Spleen (tissue), 13 donors: ENCODE data around the gene LY6G6D. TPM values are rescaled to one million over a fixed set of nuclear protein-coding genes. Genes with fewer than 3 reads are reported as not detected.

Experiments
- DNase-seq: peaks from one replicate; pipeline ENCODE4 v3.0.0-alpha.2; 2020
- H3K27ac ChIP-seq, 8 donors: fragments of 200-600 bp; sonication (generic) in 7 of 8; 1 replicate in 4 of 8; 2 replicates in 4 of 8; pipeline versions ENCODE4 v1.5.0 to v1.8.0; 2016 to 2021; ENCODE audit warnings: inconsistent platforms in 4 of 8, mild to moderate bottlenecking in 4 of 8, moderate library complexity in 1 of 8
- H3K27me3 ChIP-seq, 7 donors: fragments of 200-600 bp; sonication (generic) in 6 of 7; replicated peaks in 1 of 7; 1 replicate in 4 of 7; 2 replicates in 3 of 7; pipeline versions ENCODE4 v1.5.0 to v1.8.0; 2016 to 2021; ENCODE audit warnings: inconsistent platforms in 3 of 7, mild to moderate bottlenecking in 1 of 7
- H3K36me3 ChIP-seq, 6 donors: fragments of 200-600 bp; sonication (generic) in 5 of 6; 1 replicate in 4 of 6; 2 replicates in 2 of 6; pipeline versions ENCODE4 v1.5.0 to v1.8.0; 2016 to 2021; ENCODE audit warnings: inconsistent platforms in 2 of 6
- H3K4me1 ChIP-seq, 6 donors: fragments of 200-600 bp; sonication (generic) in 5 of 6; 1 replicate in 3 of 6; 2 replicates in 3 of 6; pipeline versions ENCODE4 v1.5.0 to v1.8.0; 2016 to 2021; ENCODE audit warnings: inconsistent platforms in 3 of 6
- H3K4me3 ChIP-seq, 8 donors: fragments of 200-600 bp; sonication (generic) in 7 of 8; 1 replicate in 4 of 8; 2 replicates in 4 of 8; pipeline versions ENCODE4 v1.5.0 to v1.8.0; 2016 to 2021; ENCODE audit warnings: inconsistent platforms in 4 of 8, mild to moderate bottlenecking in 4 of 8, moderate library complexity in 2 of 8
- H3K9me3 ChIP-seq, 8 donors: fragments of 200-600 bp; sonication (generic) in 7 of 8; 1 replicate in 4 of 8; 2 replicates in 4 of 8; pipeline versions ENCODE4 v1.5.0 to v1.8.0; 2016 to 2021; ENCODE audit warnings: inconsistent platforms in 4 of 8
- CTCF ChIP-seq, 11 experiments: fragments of 200-600 bp in 7 of 11; fragments of 450-650 bp in 4 of 11; sonication (generic) in 4 of 11; IDR thresholded peaks in 8 of 11; conservative IDR thresholded peaks in 3 of 11; 1 replicate in 7 of 11; 2 replicates in 4 of 11; pipeline versions ENCODE4 v1.4.0 to v1.8.0; 2016 to 2021; ENCODE audit warnings: antibody characterized with exemption in 11 of 11, inconsistent platforms in 4 of 11, mild to moderate bottlenecking in 1 of 11
- POLR2A ChIP-seq, 3 donors: fragments of 450-650 bp; IDR thresholded peaks; one replicate each; pipeline ENCODE4 v1.5.1; 2017; ENCODE audit warnings: antibody characterized with exemption in 3 of 3, mild to moderate bottlenecking in 1 of 3
- POLR2AphosphoS5 ChIP-seq, 3 donors: sonication (generic); formaldehyde crosslinking; IDR thresholded peaks; one replicate each; pipeline ENCODE4 v1.5.1; 2017; ENCODE audit warnings: antibody characterized with exemption in 3 of 3
- WGBS, 5 donors: extraction: QIAGEN DNeasy Blood & Tissue Kit in 3 of 5; methylation state at CpG; one replicate each; pipeline versions ENCODE4 v1.1.5 to v1.1.7; 2013 to 2018; 5-methylcytosine and 5-hydroxymethylcytosine counted together
- intact Hi-C: fragments of 100-400 bp; cut with DNase I; formaldehyde crosslinking; loops from one replicate; pipeline ENCODE4 v1.15.0; 2023; ENCODE audit warnings: low total_unique reads
- long read RNA-seq, 2 donors: transcript quantifications; one replicate each; lab custom pipeline, GENCODE V29; 2026
- polyA plus RNA-seq, 3 donors: library from polyadenylated mRNA; stranded (reverse); fragments of 200-250 nt; gene quantifications; one replicate each; pipeline ENCODE4 v1.2.1, GENCODE V29; 2013
- total RNA-seq, 7 donors: library from RNA; depleted of rRNA in 3 of 7; stranded (reverse); fragments of >200 nt in 3 of 7; fragmentation: NEBNext Ultra II Directional in 4 of 7; extraction: Animal tissue kit (Norgen Biotek cat#: 25700) in 4 of 7; gene quantifications; one replicate each; pipeline versions ENCODE4 v1.1.0 to v1.2.1, GENCODE V29; 2016 to 2021
- donor health status: healthy with polysubstance abuse.
- donor health status: DM: no; HTN: no; CAD: no; lungs with moderate emphysema.
- donor health status: DM: no; HTN: no; CAD: no.
- donor health status: Bipolar disorder and iron deficiency.
- donor health status: healthy.
- donor health status: DM: no; HTN: no; CAD: no.
- donor health status: DM: yes; HTN: yes; CAD: no.

Gene LY6G6D
- total RNA-seq: not detected
- polyA plus RNA-seq: not detected
- long read RNA-seq, donor 1: 0 reads
- long read RNA-seq, donor 2: 0 reads

GRCh38 chr6:31715022-31715958 lies at the start of gene LY6G6D:
TSS of gene LY6G6D (plus strand) at chr6:31715348. CDS start at chr6:31715356, 8 bp downstream.
- H3K4me3 ChIP-seq: no peak within 1 kb of the TSS
- intact Hi-C loops: no loop called here
- no peaks in the 10 kb centered on the region for H3K27me3 ChIP-seq
- DNase-seq: no peak
- H3K27ac ChIP-seq: no peak within 1 kb of the TSS
- H3K9me3 ChIP-seq: no peaks in the 10 kb centered on the region
- TF ChIP-seq POLR2AphosphoS5 (IDR thresholded peaks at IDR 0.05): no peak
- H3K4me1 ChIP-seq: peaks cover 0 to 17% (median 8%) of the 10 kb centered on the region in 6 donors
- H3K36me3 ChIP-seq: no peaks in the 10 kb centered on the region
- WGBS, 5 donors: 75 to 89% (median 81%) methylated on average over 14 to 16 of the region's 16 CpGs

GRCh38 chr6:31665501-31666336 lies 49.4 kb upstream of the LY6G6D start, which contains the start of gene CSNK2B:
TSS of gene CSNK2B (plus strand) at chr6:31666080. CDS start at chr6:31666832, 752 bp downstream.
- 0 to 1% (median 1%) methylated on average over 42 to 63 of the region's 63 CpGs for WGBS, 5 donors
- H3K27me3 ChIP-seq: no peaks in the 10 kb centered on the region
- intact Hi-C loops: no loop called here
- H3K27ac ChIP-seq: peak within 1 kb of the TSS; percentile 96 to 99 (median 98)
- no peaks in the 10 kb centered on the region for H3K9me3 ChIP-seq
- H3K36me3 ChIP-seq: peaks cover 0 to 68% (median 53%) of the 10 kb centered on the region in 6 donors
- DNase-seq: peak; percentile 100
- peak in 6 of 11 experiments; percentile 7 to 51 (median 19) for TF ChIP-seq CTCF (IDR thresholded peaks at IDR 0.05 in 8 of 11, conservative IDR thresholded peaks at IDR 0.05 in 3 of 11)
- TF ChIP-seq POLR2A (IDR thresholded peaks at IDR 0.05): peak in 2 of 3 donors; percentile 26 to 40
- peak; percentile 89 to 96 (median 93) for TF ChIP-seq POLR2AphosphoS5 (IDR thresholded peaks at IDR 0.05)
- peak within 1 kb of the TSS; percentile 75 to 85 (median 78) for H3K4me3 ChIP-seq
- H3K4me1 ChIP-seq: peaks cover 32 to 77% (median 63%) of the 10 kb centered on the region in 6 donors

GRCh38 chr6:31666337-31666965 lies 48.7 kb upstream of the LY6G6D start:
- H3K4me3 ChIP-seq: peak overlapping the region; percentile 75 to 85 (median 78)
- no peak for TF ChIP-seq CTCF (IDR thresholded peaks at IDR 0.05 in 8 of 11, conservative IDR thresholded peaks at IDR 0.05 in 3 of 11)
- TF ChIP-seq POLR2AphosphoS5 (IDR thresholded peaks at IDR 0.05): no peak
- no peak for TF ChIP-seq POLR2A (IDR thresholded peaks at IDR 0.05)
- peak; percentile 81 for DNase-seq
- 4 to 8% (median 6%) methylated on average over 15 of the region's 15 CpGs for WGBS, 5 donors
- peaks cover 0 to 75% (median 60%) of the 10 kb centered on the region in 6 donors for H3K36me3 ChIP-seq
- no peaks in the 10 kb centered on the region for H3K9me3 ChIP-seq
- intact Hi-C loops: no loop called here
- no peaks in the 10 kb centered on the region for H3K27me3 ChIP-seq
- H3K27ac ChIP-seq: peak overlapping the region; percentile 96 to 99 (median 98)
- peaks cover 25 to 69% (median 55%) of the 10 kb centered on the region in 6 donors for H3K4me1 ChIP-seq

- no peaks in the 10 kb centered on the region for H3K27me3 ChIP-seq
- H3K36me3 ChIP-seq: peaks cover 0 to 80% (median 68%) of the 10 kb centered on the region in 6 donors
- no peaks in the 10 kb centered on the region for H3K9me3 ChIP-seq
- no peak within 1 kb of the TSS for H3K4me3 ChIP-seq
- DNase-seq: no peak
- peaks cover 8 to 37% (median 25%) of the 10 kb centered on the region in 6 donors for H3K4me1 ChIP-seq
- TF ChIP-seq CTCF (IDR thresholded peaks at IDR 0.05 in 8 of 11, conservative IDR thresholded peaks at IDR 0.05 in 3 of 11) (no peak), POLR2AphosphoS5 (IDR thresholded peaks at IDR 0.05) (no peak), POLR2A (IDR thresholded peaks at IDR 0.05) (no peak)
- 83 to 94% (median 87%) methylated on average over 8 of the region's 8 CpGs for WGBS, 5 donors
- intact Hi-C loops: no loop called here
- H3K27ac ChIP-seq: no peak within 1 kb of the TSS
These were observed 45.5 kb upstream of the LY6G6D start, which contains the start of gene LY6G5B for GRCh38 chr6:31669676-31670075. TSS of gene LY6G5B (plus strand) at chr6:31669976. CDS start at chr6:31670951, 975 bp downstream.
